Endodermal cell (in vitro differentiated cells): Measurements from ENCODE around the gene ZNF423. TPM values are rescaled to one million over a fixed set of nuclear protein-coding genes. Genes with fewer than 3 reads are reported as not detected.

ENCODE experiments used
- DNase-seq: peaks from one replicate; pipeline ENCODE4 v3.0.0-alpha.2; 2017
- H3K27ac ChIP-seq: 2 replicates; pipeline ENCODE4 v1.5.1; 2013; ENCODE audit warnings: mild to moderate bottlenecking, low read depth, low read length, moderate library complexity
- H3K27me3 ChIP-seq: 2 replicates; pipeline ENCODE4 v1.6.1; 2013; ENCODE audit warnings: mild to moderate bottlenecking, low read length, moderate library complexity; ENCODE audit not compliant: insufficient read depth, control insufficient read depth, poor library complexity, severe bottlenecking
- H3K36me3 ChIP-seq: 2 replicates; pipeline ENCODE4 v1.7.0; 2013; ENCODE audit warnings: mild to moderate bottlenecking, low read length, moderate library complexity; ENCODE audit not compliant: control insufficient read depth, insufficient read depth
- H3K4me1 ChIP-seq: one replicate; pipeline ENCODE4 v1.7.0; 2013; ENCODE audit warnings: low read length; ENCODE audit not compliant: control insufficient read depth, insufficient read depth
- H3K4me3 ChIP-seq: 2 replicates; pipeline ENCODE4 v1.5.1; 2013; ENCODE audit warnings: mild to moderate bottlenecking, low read length, moderate library complexity
- H3K9ac ChIP-seq: 2 replicates; pipeline ENCODE4 v1.6.1; 2013; ENCODE audit warnings: mild to moderate bottlenecking, low read length, moderate library complexity; ENCODE audit not compliant: poor library complexity, severe bottlenecking; ENCODE audit errors: extremely low read depth
- H3K9me3 ChIP-seq: 2 replicates; pipeline ENCODE4 v1.6.1; 2013; ENCODE audit warnings: mild to moderate bottlenecking, low read length, moderate library complexity; ENCODE audit not compliant: control insufficient read depth
- H3K27ac Mint-ChIP-seq: 2 replicates; pipeline ENCODE4 v1.8.0; 2020; ENCODE audit warnings: mixed read lengths
- H3K27me3 Mint-ChIP-seq: 2 replicates; pipeline ENCODE4 v1.8.0; 2021; ENCODE audit warnings: mild to moderate bottlenecking, mixed read lengths; ENCODE audit not compliant: insufficient read depth
- H3K36me3 Mint-ChIP-seq: 2 replicates; pipeline ENCODE4 v1.8.0; 2020; ENCODE audit warnings: low read depth, mixed read lengths
- H3K4me1 Mint-ChIP-seq: 2 replicates; pipeline ENCODE4 v1.8.0; 2020; ENCODE audit warnings: mixed read lengths
- H3K4me3 Mint-ChIP-seq: 2 replicates; pipeline ENCODE4 v1.8.0; 2020; ENCODE audit warnings: mild to moderate bottlenecking, moderate library complexity, mixed read lengths
- H3K9me3 Mint-ChIP-seq: 2 replicates; pipeline ENCODE4 v1.8.0; 2020; ENCODE audit warnings: mild to moderate bottlenecking, mixed read lengths
- WGBS, 2 experiments: methylation state at CpG; one replicate each; pipeline versions ENCODE4 v1.1.5 to v1.1.7; 2013; ENCODE audit warnings: missing lambda C conversion rate in 2 of 2, mixed read lengths in 1 of 2; ENCODE audit not compliant: insufficient coverage in 1 of 2, insufficient read length in 1 of 2; 5-methylcytosine and 5-hydroxymethylcytosine counted together
- total RNA-seq, 2 donors: library from RNA; stranded (reverse); fragmentation: NEBNext Ultra II Directional in 1 of 2; extraction: Animal tissue kit (Norgen Biotek cat#: 25700) in 1 of 2; gene quantifications; 2 replicates in 1 of 2; 3 replicates in 1 of 2; pipeline ENCODE4 v1.2.1, GENCODE V29; 2021
- TF ChIP-seq, protein P1 (sequence below): fragments of 200-600 bp; sonication (generic); conservative IDR thresholded peaks from 2 replicates; pipeline ENCODE4 v1.5.0; 2021; ENCODE audit warnings: antibody characterized with exemption, mild to moderate bottlenecking

Gene ZNF423
- total RNA-seq, 2 donors from 2014 or later = 30.3 to 41.9 TPM

DNA sequence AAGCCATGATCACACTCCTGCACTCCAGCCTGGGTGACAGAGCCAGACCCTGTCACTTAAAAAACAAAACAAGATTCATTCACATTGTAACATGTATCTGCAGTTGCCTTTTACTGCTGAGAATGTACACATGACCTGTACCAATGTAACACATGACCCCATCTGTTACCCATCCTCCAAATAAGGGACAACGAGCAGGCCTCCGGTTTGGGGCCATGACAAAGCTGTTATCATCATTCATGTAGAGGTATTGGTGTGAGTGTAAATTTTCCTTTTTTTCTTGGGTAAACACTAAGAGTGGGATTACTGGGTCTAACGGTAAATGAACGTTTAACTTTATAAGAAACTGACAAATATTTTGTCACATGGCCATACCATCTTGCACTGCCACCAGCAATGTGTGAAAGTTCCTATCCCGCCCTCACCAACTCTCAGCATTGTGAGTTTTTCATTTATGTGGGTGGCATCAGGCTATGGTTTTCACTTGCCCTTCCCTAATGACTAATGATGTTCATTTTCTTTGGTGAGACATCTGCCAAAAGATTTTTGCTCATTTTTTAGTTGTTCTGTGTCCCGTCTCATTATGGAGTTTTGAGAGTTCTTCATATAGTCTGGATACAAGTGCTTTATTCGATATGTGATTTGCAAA, 336.8 kb downstream of the ZNF423 start:
- Histone ChIP-seq H3K9ac (no peak overlapping the region), H3K9me3 (no peaks in the 10 kb centered on the region), H3K36me3 (peaks cover 7% of the 10 kb centered on the region), H3K4me3 (no peak overlapping the region), H3K4me1 (no peaks in the 10 kb centered on the region), H3K27ac (no peak overlapping the region), H3K27me3 (no peaks in the 10 kb centered on the region)
- H3K27ac Mint-ChIP-seq = no peak overlapping the region
- no peaks in the 10 kb centered on the region for H3K27me3 Mint-ChIP-seq
- TF ChIP-seq, protein P1, sequence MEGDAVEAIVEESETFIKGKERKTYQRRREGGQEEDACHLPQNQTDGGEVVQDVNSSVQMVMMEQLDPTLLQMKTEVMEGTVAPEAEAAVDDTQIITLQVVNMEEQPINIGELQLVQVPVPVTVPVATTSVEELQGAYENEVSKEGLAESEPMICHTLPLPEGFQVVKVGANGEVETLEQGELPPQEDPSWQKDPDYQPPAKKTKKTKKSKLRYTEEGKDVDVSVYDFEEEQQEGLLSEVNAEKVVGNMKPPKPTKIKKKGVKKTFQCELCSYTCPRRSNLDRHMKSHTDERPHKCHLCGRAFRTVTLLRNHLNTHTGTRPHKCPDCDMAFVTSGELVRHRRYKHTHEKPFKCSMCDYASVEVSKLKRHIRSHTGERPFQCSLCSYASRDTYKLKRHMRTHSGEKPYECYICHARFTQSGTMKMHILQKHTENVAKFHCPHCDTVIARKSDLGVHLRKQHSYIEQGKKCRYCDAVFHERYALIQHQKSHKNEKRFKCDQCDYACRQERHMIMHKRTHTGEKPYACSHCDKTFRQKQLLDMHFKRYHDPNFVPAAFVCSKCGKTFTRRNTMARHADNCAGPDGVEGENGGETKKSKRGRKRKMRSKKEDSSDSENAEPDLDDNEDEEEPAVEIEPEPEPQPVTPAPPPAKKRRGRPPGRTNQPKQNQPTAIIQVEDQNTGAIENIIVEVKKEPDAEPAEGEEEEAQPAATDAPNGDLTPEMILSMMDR = no peak
- no peak for DNase-seq
- no peak overlapping the region for H3K4me3 Mint-ChIP-seq
- no peaks in the 10 kb centered on the region for H3K9me3 Mint-ChIP-seq
- peaks cover 5% of the 10 kb centered on the region for H3K4me1 Mint-ChIP-seq
- peaks cover 11% of the 10 kb centered on the region for H3K36me3 Mint-ChIP-seq
- 100% methylated on average over 3 to 7 of the region's 7 CpGs for WGBS, 2 experiments

DNA sequence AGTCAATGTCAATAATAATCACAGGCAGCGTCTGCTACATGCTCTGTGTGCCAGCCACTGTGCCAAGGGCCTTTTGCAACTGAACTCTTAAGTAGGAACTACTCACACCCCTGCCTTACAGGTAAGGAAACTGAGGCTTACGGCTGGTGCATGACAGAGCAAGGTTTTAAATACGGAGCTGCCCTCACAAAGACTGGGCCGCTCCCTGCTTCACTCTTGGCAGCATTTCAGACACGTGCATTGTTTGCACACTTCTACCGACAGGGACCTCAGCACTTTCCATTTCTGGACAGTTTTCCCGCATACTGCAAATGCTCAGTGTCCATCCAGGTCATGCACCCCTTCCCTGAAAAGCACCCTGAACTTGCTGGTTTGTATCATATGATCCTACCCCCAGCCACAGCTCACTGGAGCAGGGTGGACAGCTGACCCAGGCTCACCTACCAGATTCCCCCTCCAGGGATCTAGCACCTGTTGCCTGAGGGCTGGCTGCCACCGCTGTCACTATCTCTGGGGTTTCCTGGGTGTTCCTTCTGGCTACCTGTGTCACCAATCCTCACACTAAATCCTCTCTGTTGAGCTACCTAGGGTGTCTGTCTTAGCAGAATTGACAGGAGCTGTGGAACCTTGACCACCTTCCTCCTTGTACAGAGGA, 339.4 kb downstream of the ZNF423 start:
- Histone ChIP-seq H3K27me3 (no peaks in the 10 kb centered on the region), H3K9me3 (no peaks in the 10 kb centered on the region), H3K9ac (no peak overlapping the region), H3K4me1 (no peaks in the 10 kb centered on the region), H3K27ac (no peak overlapping the region), H3K36me3 (no peaks in the 10 kb centered on the region), H3K4me3 (no peak overlapping the region)
- Mint-ChIP-seq H3K27ac (no peak overlapping the region), H3K9me3 (no peaks in the 10 kb centered on the region), H3K27me3 (no peaks in the 10 kb centered on the region), H3K4me1 (peaks cover 2% of the 10 kb centered on the region), H3K36me3 (no peaks in the 10 kb centered on the region), H3K4me3 (no peak overlapping the region)
- TF ChIP-seq, protein P1 = no peak
- DNase-seq = no peak
- 78 to 96% methylated on average over 7 to 8 of the region's 8 CpGs for WGBS, 2 experiments

- H3K36me3 Mint-ChIP-seq = no peaks in the 10 kb centered on the region
- H3K27ac Mint-ChIP-seq = no peak overlapping the region
- Histone ChIP-seq H3K27ac (no peak overlapping the region), H3K27me3 (no peaks in the 10 kb centered on the region), H3K9ac (no peak overlapping the region), H3K36me3 (no peaks in the 10 kb centered on the region), H3K4me3 (no peak overlapping the region), H3K9me3 (no peaks in the 10 kb centered on the region), H3K4me1 (no peaks in the 10 kb centered on the region)
- WGBS, 2 experiments = 90 to 93% methylated on average over 4 to 12 of the region's 12 CpGs
- H3K4me3 Mint-ChIP-seq = no peak overlapping the region
- DNase-seq = no peak
- no peaks in the 10 kb centered on the region for H3K9me3 Mint-ChIP-seq
- H3K4me1 Mint-ChIP-seq = no peaks in the 10 kb centered on the region
- no peaks in the 10 kb centered on the region for H3K27me3 Mint-ChIP-seq
- TF ChIP-seq, protein P1 = no peak
These were observed 340.1 kb downstream of the ZNF423 start for GRCh38 chr16:49515861-49516260.
